H9 (cell line): ENCODE measurements around the gene NQO1. TPM values are rescaled to one million over a fixed set of nuclear protein-coding genes. Genes with fewer than 3 reads are reported as not detected.
"Not testable (repeated sequence)": the region's sequence is repeated elsewhere in the genome, so short reads cannot be mapped to it uniquely, and the experiment has no call there.

Source experiments
- DNase-seq: peaks from one replicate; pipeline ENCODE4 v3.0.0-alpha.2; 2017
- H2AFZ ChIP-seq: one replicate; pipeline ENCODE4 v1.6.1; 2013; ENCODE audit warnings: mild to moderate bottlenecking, low read length, control low read depth, moderate library complexity
- H2AK5ac ChIP-seq: 2 replicates; pipeline ENCODE4 v1.6.1; 2013; ENCODE audit warnings: low read length, control low read depth, mixed read lengths; ENCODE audit not compliant: insufficient read length
- H2BK120ac ChIP-seq: one replicate; pipeline ENCODE4 v1.6.1; 2013; ENCODE audit warnings: low read depth, mild to moderate bottlenecking, low read length, control low read depth, inconsistent platforms; ENCODE audit not compliant: poor library complexity, severe bottlenecking
- H2BK12ac ChIP-seq: 2 replicates; pipeline ENCODE4 v1.6.1; 2013; ENCODE audit warnings: low read length, control low read depth, mixed read lengths, low read depth; ENCODE audit not compliant: insufficient read length
- H2BK15ac ChIP-seq: 2 replicates; pipeline ENCODE4 v1.6.1; 2013; ENCODE audit warnings: low read depth, low read length, control low read depth
- H2BK20ac ChIP-seq: one replicate; pipeline ENCODE4 v1.6.1; 2013; ENCODE audit warnings: low read depth, mild to moderate bottlenecking, low read length, control low read depth, inconsistent platforms; ENCODE audit not compliant: poor library complexity, severe bottlenecking
- H2BK5ac ChIP-seq: 2 replicates; pipeline ENCODE4 v1.6.1; 2013; ENCODE audit warnings: low read length, control low read depth, mixed read lengths; ENCODE audit not compliant: insufficient read length
- H3K14ac ChIP-seq: 2 replicates; pipeline ENCODE4 v1.6.1; 2013; ENCODE audit warnings: low read length, control low read depth; ENCODE audit not compliant: insufficient read depth
- H3K18ac ChIP-seq: 2 replicates; pipeline ENCODE4 v1.6.1; 2013; ENCODE audit warnings: low read depth, mild to moderate bottlenecking, mixed read lengths, low read length, control low read depth; ENCODE audit not compliant: insufficient read length
- H3K23ac ChIP-seq: 2 replicates; pipeline ENCODE4 v1.6.1; 2013; ENCODE audit warnings: low read length, control low read depth, mixed read lengths, low read depth; ENCODE audit not compliant: insufficient read length
- H3K23me2 ChIP-seq: 2 replicates; pipeline ENCODE4 v1.6.1; 2013; ENCODE audit warnings: low read depth, mild to moderate bottlenecking, mixed read lengths, low read length, control low read depth; ENCODE audit not compliant: insufficient read length, poor library complexity, severe bottlenecking
- H3K27ac ChIP-seq: 2 replicates; pipeline ENCODE4 v1.5.1; 2013; ENCODE audit warnings: low read length, control low read depth, mixed read lengths, low read depth; ENCODE audit not compliant: insufficient read length
- H3K27me3 ChIP-seq: 2 replicates; pipeline ENCODE4 v1.6.1; 2013; ENCODE audit warnings: low read length, control low read depth, inconsistent platforms; ENCODE audit not compliant: insufficient read depth
- H3K4ac ChIP-seq: 2 replicates; pipeline ENCODE4 v1.6.1; 2013; ENCODE audit warnings: low read depth, mild to moderate bottlenecking, control low read depth, inconsistent platforms, low read length, moderate library complexity
- H3K4me1 ChIP-seq: 2 replicates; pipeline ENCODE4 v1.6.1; 2013; ENCODE audit warnings: low read length, control low read depth, inconsistent platforms; ENCODE audit not compliant: insufficient read depth
- H3K4me2 ChIP-seq: 2 replicates; pipeline ENCODE4 v1.6.1; 2013; ENCODE audit warnings: low read length, control low read depth, mixed read lengths; ENCODE audit not compliant: insufficient read length, insufficient read depth
- H3K56ac ChIP-seq: 2 replicates; pipeline ENCODE4 v1.6.1; 2013; ENCODE audit warnings: low read depth, mild to moderate bottlenecking, mixed read lengths, low read length, control low read depth; ENCODE audit not compliant: insufficient read length
- H3K79me1 ChIP-seq: 2 replicates; pipeline ENCODE4 v1.6.1; 2013; ENCODE audit warnings: low read depth, mild to moderate bottlenecking, moderate library complexity, low read length, control low read depth, inconsistent platforms; ENCODE audit not compliant: insufficient read depth, poor library complexity, severe bottlenecking
- H3K79me2 ChIP-seq: 2 replicates; pipeline ENCODE4 v1.6.1; 2013; ENCODE audit warnings: low read length, control low read depth, inconsistent platforms; ENCODE audit not compliant: insufficient read depth
- H3K9ac ChIP-seq: 2 replicates; pipeline ENCODE4 v1.6.1; 2013; ENCODE audit warnings: low read length, control low read depth, mixed read lengths; ENCODE audit not compliant: insufficient read length; ENCODE audit errors: extremely low read depth
- H3K9me3 ChIP-seq: one replicate; pipeline ENCODE4 v1.6.1; 2013; ENCODE audit warnings: low read depth, low read length, inconsistent platforms; ENCODE audit not compliant: control insufficient read depth
- H3T11ph ChIP-seq: one replicate; pipeline ENCODE4 v1.6.1; 2013; ENCODE audit warnings: mild to moderate bottlenecking, low read length, control low read depth, inconsistent platforms
- H4K20me1 ChIP-seq: one replicate; pipeline ENCODE4 v1.6.1; 2013; ENCODE audit not compliant: control insufficient read depth, insufficient read length, insufficient read depth
- H4K5ac ChIP-seq: 2 replicates; pipeline ENCODE4 v1.6.1; 2013; ENCODE audit warnings: low read depth, mild to moderate bottlenecking, mixed read lengths, low read length, control low read depth; ENCODE audit not compliant: insufficient read length
- H4K8ac ChIP-seq: replicated peaks from 2 replicates; pipeline ENCODE4 v1.6.1; 2013; ENCODE audit warnings: low read length, control low read depth, mixed read lengths, low read depth; ENCODE audit not compliant: insufficient read length
- H4K91ac ChIP-seq: 2 replicates; pipeline ENCODE4 v1.6.1; 2013; ENCODE audit warnings: low read depth, mild to moderate bottlenecking, moderate library complexity, mixed read lengths, low read length, control low read depth; ENCODE audit not compliant: insufficient read length
- H3K27ac Mint-ChIP-seq, 3 experiments: 2 replicates in 2 of 3; 3 replicates in 1 of 3; pipeline ENCODE4 v1.8.0; 2020 to 2021; ENCODE audit warnings: mixed read lengths in 3 of 3, mild to moderate bottlenecking in 1 of 3, moderate library complexity in 1 of 3
- H3K27me3 Mint-ChIP-seq: 2 replicates; pipeline ENCODE4 v1.8.0; 2021; ENCODE audit warnings: low read depth, mild to moderate bottlenecking, moderate library complexity, mixed read lengths
- H3K36me3 Mint-ChIP-seq, 3 experiments: 2 replicates in 2 of 3; 3 replicates in 1 of 3; pipeline ENCODE4 v1.8.0; 2020 to 2021; ENCODE audit warnings: low read depth in 3 of 3, mixed read lengths in 3 of 3; ENCODE audit not compliant: insufficient read depth in 1 of 3
- H3K4me1 Mint-ChIP-seq, 2 experiments: 2 replicates each; pipeline ENCODE4 v1.8.0; 2020; ENCODE audit warnings: mixed read lengths in 2 of 2
- H3K4me3 Mint-ChIP-seq, 2 experiments: 2 replicates in 1 of 2; 3 replicates in 1 of 2; pipeline ENCODE4 v1.8.0; 2020 to 2021; ENCODE audit warnings: mild to moderate bottlenecking in 2 of 2, mixed read lengths in 2 of 2, moderate library complexity in 1 of 2
- H3K9me3 Mint-ChIP-seq, 2 experiments: 2 replicates in 1 of 2; 3 replicates in 1 of 2; pipeline ENCODE4 v1.8.0; 2020; ENCODE audit warnings: mild to moderate bottlenecking in 2 of 2, mixed read lengths in 2 of 2, moderate library complexity in 1 of 2
- WGBS: extraction: QIAGEN DNeasy Blood & Tissue Kit; methylation state at CpG from one replicate; pipeline ENCODE4 v1.1.7; 2013; ENCODE audit warnings: missing lambda C conversion rate, low lambda C conversion rate, mixed read lengths; ENCODE audit not compliant: insufficient read length; ENCODE audit errors: extremely low coverage; 5-methylcytosine and 5-hydroxymethylcytosine counted together
- total RNA-seq: library from RNA; stranded (reverse); gene quantifications from 2 replicates; pipeline ENCODE4 v1.2.1, GENCODE V29; 2021

The NQO1 gene
- total RNA-seq, 1 experiment from 2014 or later: 64.6 TPM

DNA sequence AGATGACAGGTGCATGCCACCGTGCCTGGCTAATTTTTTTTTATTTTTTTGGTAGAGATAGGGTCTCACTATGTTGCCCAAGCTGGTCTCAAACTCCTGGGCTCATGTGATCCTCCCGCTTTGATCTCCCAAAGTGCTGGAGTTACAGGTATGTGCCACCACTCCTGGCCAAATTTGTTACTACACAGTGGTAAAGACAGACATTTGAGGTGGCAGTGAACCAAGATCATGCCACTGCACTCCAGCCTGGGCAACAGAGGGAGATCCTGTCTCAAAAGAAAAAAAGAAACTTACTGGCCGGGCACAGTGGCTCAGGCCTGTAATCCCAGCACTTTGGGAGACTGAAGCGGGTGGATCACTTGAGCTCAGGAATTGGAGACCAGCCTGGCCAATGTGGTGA is 2.7 kb upstream of the NQO1 start:
- H3K23ac ChIP-seq, H3K4ac ChIP-seq, H3K18ac ChIP-seq, H3K9me3 ChIP-seq, H3T11ph ChIP-seq, H3K36me3 Mint-ChIP-seq, H3K4me3 Mint-ChIP-seq, H4K8ac ChIP-seq, H2BK5ac ChIP-seq, H4K20me1 ChIP-seq, H3K27ac ChIP-seq, H2BK15ac ChIP-seq, H2AFZ ChIP-seq, H4K91ac ChIP-seq, H3K9ac ChIP-seq, H2BK120ac ChIP-seq, H3K56ac ChIP-seq, H3K4me2 ChIP-seq, H2BK12ac ChIP-seq, H4K5ac ChIP-seq, H2AK5ac ChIP-seq, H3K27me3 Mint-ChIP-seq, H3K14ac ChIP-seq, H3K27me3 ChIP-seq, H3K4me1 ChIP-seq, DNase-seq, H3K79me1 ChIP-seq, H3K79me2 ChIP-seq, H2BK20ac ChIP-seq, H3K9me3 Mint-ChIP-seq: not testable (repeated sequence)
- H3K23me2 ChIP-seq: peaks cover 12% of the 10 kb centered on the region
- H3K27ac Mint-ChIP-seq: peak overlapping the region in 1 of 3 experiments; percentile 8; a peak in 2 of 7 replicates
- no CpG with 5 or more reads among the region's 4 CpGs for WGBS
- H3K4me1 Mint-ChIP-seq: peaks cover 23 to 40% of the 10 kb centered on the region in 2 experiments
